ENCODE measurements around the gene SAMM50.

The SAMM50 gene

GRCh38 chr22:43946384-43946667 is 8.9 kb upstream of the SAMM50 start:
- DNase-seq, result no peak

GRCh38 chr22:43948836-43949406 is 6.3 kb upstream of the SAMM50 start:
- DNase-seq, result no peak

- DNase-seq, result no peak
These were observed 3.9 kb upstream of the SAMM50 start for GRCh38 chr22:43951391-43951790.

- DNase-seq, result no peak
These were observed 3.3 kb upstream of the SAMM50 start for GRCh38 chr22:43951966-43952365.

GRCh38 chr22:43953988-43954785 is 1.1 kb upstream of the SAMM50 start:
- DNase-seq, result no peak

- no peak for DNase-seq
These were observed 891 bp downstream of the SAMM50 start for GRCh38 chr22:43955883-43956782.

- DNase-seq, result no peak
These were observed 1.7 kb downstream of the SAMM50 start for GRCh38 chr22:43956805-43957463.

GRCh38 chr22:43957871-43958270 is 2.6 kb downstream of the SAMM50 start:
- no peak for DNase-seq

- DNase-seq, result no peak
These were observed 9.1 kb downstream of the SAMM50 start for GRCh38 chr22:43964314-43964857.

- no peak for DNase-seq
These were observed 11.8 kb downstream of the SAMM50 start for GRCh38 chr22:43967069-43967468.

- no peak for DNase-seq
These were observed 13.4 kb downstream of the SAMM50 start for GRCh38 chr22:43968614-43969013.

- no peak for DNase-seq
These were observed 14.0 kb downstream of the SAMM50 start for GRCh38 chr22:43969021-43969878.

GRCh38 chr22:43969989-43970755 is 14.9 kb downstream of the SAMM50 start:
- DNase-seq, result no peak

- no peak for DNase-seq
These were observed 15.9 kb downstream of the SAMM50 start for GRCh38 chr22:43971112-43971511.

GRCh38 chr22:43972931-43973462 is 17.8 kb downstream of the SAMM50 start:
- DNase-seq, result no peak

- no peak for DNase-seq
These were observed 18.8 kb downstream of the SAMM50 start for GRCh38 chr22:43974028-43974545.

GRCh38 chr22:43975041-43975440 is 19.8 kb downstream of the SAMM50 start:
- DNase-seq, result no peak

- DNase-seq, result no peak
These were observed 21.9 kb downstream of the SAMM50 start for GRCh38 chr22:43976861-43977795.

- DNase-seq, result no peak
These were observed 23.3 kb downstream of the SAMM50 start for GRCh38 chr22:43978558-43978957.

GRCh38 chr22:43980579-43980978 is 25.3 kb downstream of the SAMM50 start:
- DNase-seq, result no peak

Data from DMS 273 treated with DMSO at 0.1 percent for 48 hours (cell line).